ENCODE measurements around the gene SIGLEC15. TPM values are rescaled to one million over a fixed set of nuclear protein-coding genes. Genes with fewer than 3 reads are reported as not detected.

The SIGLEC15 gene
- total RNA-seq, 1 experiment from 2014 or later, result 0.13 TPM

DNA sequence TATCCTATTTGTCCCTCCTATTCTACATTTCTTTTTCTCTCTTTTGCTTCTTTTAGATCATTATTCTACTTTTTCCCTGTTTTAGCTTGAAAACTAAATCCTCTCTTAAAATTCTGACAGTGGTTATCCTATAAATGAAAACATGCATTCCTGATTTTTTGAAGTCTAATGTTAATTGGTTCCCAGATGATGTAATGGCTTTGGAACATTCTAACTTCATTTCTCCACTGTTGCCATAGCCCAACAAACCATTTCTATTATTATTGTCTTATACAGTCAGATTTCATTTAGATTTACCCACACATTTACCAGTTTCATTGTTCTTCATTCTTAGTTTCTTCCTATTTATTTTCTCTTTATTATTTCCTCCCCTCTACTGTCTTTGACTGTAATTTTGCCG, 36.5 kb downstream of the SIGLEC15 start:
- Histone ChIP-seq H2AK5ac (ENCODE audit: insufficient read length, low read length) (no peak overlapping the region), H3K4me2 (ENCODE audit: insufficient read depth, insufficient read length, low read length) (no peak overlapping the region), H3K18ac (ENCODE audit: insufficient read length, low read depth, low read length) (no peak overlapping the region), H3K9me3 (ENCODE audit: control insufficient read depth, low read depth, low read length) (no peaks in the 10 kb centered on the region), H3K14ac (ENCODE audit: insufficient read depth, low read length) (no peak overlapping the region), H3T11ph (ENCODE audit: low read length) (no peak overlapping the region), H3K23ac (ENCODE audit: insufficient read length, low read depth, low read length) (no peak overlapping the region), H3K27me3 (ENCODE audit: insufficient read depth, low read length) (no peaks in the 10 kb centered on the region), H4K20me1 (ENCODE audit: control insufficient read depth, insufficient read depth, insufficient read length) (no peaks in the 10 kb centered on the region), H3K9ac (ENCODE audit: extremely low read depth, insufficient read length, low read length) (no peak overlapping the region), H2BK15ac (ENCODE audit: low read depth, low read length) (no peak overlapping the region), H2BK120ac (ENCODE audit: low read depth, low read length, poor library complexity, severe bottlenecking) (no peak overlapping the region), H3K79me1 (ENCODE audit: insufficient read depth, low read depth, low read length, poor library complexity, severe bottlenecking) (no peaks in the 10 kb centered on the region), H2BK12ac (ENCODE audit: insufficient read length, low read depth, low read length) (no peak overlapping the region), H2BK20ac (ENCODE audit: low read depth, low read length, poor library complexity, severe bottlenecking) (no peak overlapping the region), H2BK5ac (ENCODE audit: insufficient read length, low read length) (no peak overlapping the region), H4K5ac (ENCODE audit: insufficient read length, low read depth, low read length) (no peak overlapping the region), H4K91ac (ENCODE audit: insufficient read length, low read depth, low read length) (no peak overlapping the region), H3K79me2 (ENCODE audit: insufficient read depth, low read length) (no peaks in the 10 kb centered on the region), H2AFZ (ENCODE audit: low read length) (no peak overlapping the region), H3K4me1 (ENCODE audit: insufficient read depth, low read length) (no peaks in the 10 kb centered on the region), H3K27ac (ENCODE audit: insufficient read length, low read depth, low read length) (no peak overlapping the region), H3K23me2 (ENCODE audit: insufficient read length, low read depth, low read length, poor library complexity, severe bottlenecking) (no peaks in the 10 kb centered on the region), H3K4ac (ENCODE audit: low read depth, low read length) (no peak overlapping the region), H4K8ac (replicated peaks; ENCODE audit: insufficient read length, low read depth, low read length) (no peak overlapping the region), H3K56ac (ENCODE audit: insufficient read length, low read depth, low read length) (no peak overlapping the region)
- H3K4me3 Mint-ChIP-seq, result no peak overlapping the region
- WGBS (ENCODE audit: extremely low coverage, insufficient read length, low lambda C conversion rate), result 100% methylated on average over 1 of the region's 1 CpG
- H3K27ac Mint-ChIP-seq, result no peak overlapping the region; a peak in 1 of 7 replicates
- H3K4me1 Mint-ChIP-seq, result no peaks in the 10 kb centered on the region
- no peaks in the 10 kb centered on the region for H3K27me3 Mint-ChIP-seq (ENCODE audit: low read depth)
- DNase-seq, result no peak
- H3K36me3 Mint-ChIP-seq (ENCODE audit: insufficient read depth in 1 of 3, low read depth in 3 of 3), result peaks cover 17 to 79% (median 58%) of the 10 kb centered on the region in 3 experiments; a peak in 6 of 7 replicates
- TF ChIP-seq, protein P1, sequence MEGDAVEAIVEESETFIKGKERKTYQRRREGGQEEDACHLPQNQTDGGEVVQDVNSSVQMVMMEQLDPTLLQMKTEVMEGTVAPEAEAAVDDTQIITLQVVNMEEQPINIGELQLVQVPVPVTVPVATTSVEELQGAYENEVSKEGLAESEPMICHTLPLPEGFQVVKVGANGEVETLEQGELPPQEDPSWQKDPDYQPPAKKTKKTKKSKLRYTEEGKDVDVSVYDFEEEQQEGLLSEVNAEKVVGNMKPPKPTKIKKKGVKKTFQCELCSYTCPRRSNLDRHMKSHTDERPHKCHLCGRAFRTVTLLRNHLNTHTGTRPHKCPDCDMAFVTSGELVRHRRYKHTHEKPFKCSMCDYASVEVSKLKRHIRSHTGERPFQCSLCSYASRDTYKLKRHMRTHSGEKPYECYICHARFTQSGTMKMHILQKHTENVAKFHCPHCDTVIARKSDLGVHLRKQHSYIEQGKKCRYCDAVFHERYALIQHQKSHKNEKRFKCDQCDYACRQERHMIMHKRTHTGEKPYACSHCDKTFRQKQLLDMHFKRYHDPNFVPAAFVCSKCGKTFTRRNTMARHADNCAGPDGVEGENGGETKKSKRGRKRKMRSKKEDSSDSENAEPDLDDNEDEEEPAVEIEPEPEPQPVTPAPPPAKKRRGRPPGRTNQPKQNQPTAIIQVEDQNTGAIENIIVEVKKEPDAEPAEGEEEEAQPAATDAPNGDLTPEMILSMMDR (conservative IDR thresholded peaks at IDR 0.05), result no peak
- peaks cover 0 to 3% of the 10 kb centered on the region in 2 experiments; a peak in 1 of 5 replicates for H3K9me3 Mint-ChIP-seq

Data from H9 (cell line).